Spleen (tissue), 7 donors: Measurements from ENCODE around the gene LDHAL6A.

Source experiments
- CTCF ChIP-seq, 11 experiments: fragments of 200-600 bp in 7 of 11; fragments of 450-650 bp in 4 of 11; sonication (generic) in 4 of 11; IDR thresholded peaks in 8 of 11; conservative IDR thresholded peaks in 3 of 11; 1 replicate in 7 of 11; 2 replicates in 4 of 11; pipeline versions ENCODE4 v1.4.0 to v1.8.0; 2016 to 2021; ENCODE audit warnings: antibody characterized with exemption in 11 of 11, inconsistent platforms in 4 of 11, mild to moderate bottlenecking in 1 of 11
- POLR2AphosphoS5 ChIP-seq, 3 donors: sonication (generic); formaldehyde crosslinking; IDR thresholded peaks; one replicate each; pipeline ENCODE4 v1.5.1; 2017; ENCODE audit warnings: antibody characterized with exemption in 3 of 3
- donor health status: DM: no; HTN: no; CAD: no; lungs with moderate emphysema.
- donor health status: DM: no; HTN: no; CAD: no.
- donor health status: DM: no; HTN: no; CAD: no.

DNA sequence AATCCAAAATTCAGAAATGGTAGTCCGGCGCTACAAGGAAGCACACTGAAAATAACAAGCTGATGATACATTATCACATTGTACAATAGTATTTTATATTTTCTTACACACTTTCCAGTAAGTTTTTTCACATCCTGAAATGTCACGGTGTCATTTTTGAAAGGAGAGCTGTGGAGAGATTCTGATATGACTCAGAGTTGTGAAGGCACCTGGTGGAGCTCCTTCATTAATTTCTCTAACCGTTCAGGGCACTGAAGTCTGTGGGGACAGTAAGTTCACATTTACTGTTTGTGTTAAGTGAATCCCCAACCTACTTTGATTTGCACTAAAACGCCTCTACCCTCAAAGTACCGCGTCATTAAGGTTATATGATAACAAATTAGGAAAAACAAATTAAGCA is 13.3 kb downstream of the LDHAL6A start:
- TF ChIP-seq POLR2AphosphoS5 (IDR thresholded peaks at IDR 0.05), result no peak
- TF ChIP-seq CTCF (IDR thresholded peaks at IDR 0.05 in 8 of 11, conservative IDR thresholded peaks at IDR 0.05 in 3 of 11), result no peak
